Activated CD4-positive, alpha-beta T cell treated with anti-CD3 and anti-CD28 coated beads for 1 hour (primary cell): ENCODE results near the gene AKAP12.

Source experiments
- DNase-seq: peaks from one replicate; pipeline ENCODE4 v3.0.0-alpha.2; 2020

Gene AKAP12

DNA sequence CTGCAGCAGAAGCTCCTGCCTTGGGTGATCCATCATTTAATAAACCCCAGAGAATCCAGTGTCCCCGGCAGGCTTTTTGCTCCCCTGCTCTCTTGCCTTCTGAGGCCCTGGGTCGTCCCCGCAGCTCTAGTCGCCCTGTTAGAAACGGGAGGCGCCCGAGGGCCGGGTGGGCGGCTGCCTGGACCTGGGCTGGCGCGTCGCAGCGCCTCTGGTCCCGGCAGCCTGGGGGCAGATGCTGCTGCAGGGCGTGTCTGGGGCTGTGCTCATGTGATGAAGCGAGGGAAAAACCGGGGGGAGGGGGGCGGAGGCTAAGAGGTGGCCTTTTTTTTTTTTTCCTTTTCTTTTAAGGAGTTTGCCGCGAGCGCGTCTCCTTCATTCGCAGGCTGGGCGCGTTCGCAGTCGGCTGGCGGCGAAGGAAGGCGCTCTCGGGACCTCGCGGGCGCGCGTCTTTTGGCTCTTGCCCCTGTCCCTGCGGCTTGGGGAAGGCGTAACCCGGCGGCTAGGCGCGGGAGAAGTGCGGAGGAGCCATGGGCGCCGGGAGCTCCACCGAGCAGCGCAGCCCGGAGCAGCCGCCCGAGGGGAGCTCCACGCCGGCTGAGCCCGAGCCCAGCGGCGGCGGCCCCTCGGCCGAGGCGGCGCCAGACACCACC lies 394 bp downstream of the AKAP12 start:
- DNase-seq, result no peak

DNA sequence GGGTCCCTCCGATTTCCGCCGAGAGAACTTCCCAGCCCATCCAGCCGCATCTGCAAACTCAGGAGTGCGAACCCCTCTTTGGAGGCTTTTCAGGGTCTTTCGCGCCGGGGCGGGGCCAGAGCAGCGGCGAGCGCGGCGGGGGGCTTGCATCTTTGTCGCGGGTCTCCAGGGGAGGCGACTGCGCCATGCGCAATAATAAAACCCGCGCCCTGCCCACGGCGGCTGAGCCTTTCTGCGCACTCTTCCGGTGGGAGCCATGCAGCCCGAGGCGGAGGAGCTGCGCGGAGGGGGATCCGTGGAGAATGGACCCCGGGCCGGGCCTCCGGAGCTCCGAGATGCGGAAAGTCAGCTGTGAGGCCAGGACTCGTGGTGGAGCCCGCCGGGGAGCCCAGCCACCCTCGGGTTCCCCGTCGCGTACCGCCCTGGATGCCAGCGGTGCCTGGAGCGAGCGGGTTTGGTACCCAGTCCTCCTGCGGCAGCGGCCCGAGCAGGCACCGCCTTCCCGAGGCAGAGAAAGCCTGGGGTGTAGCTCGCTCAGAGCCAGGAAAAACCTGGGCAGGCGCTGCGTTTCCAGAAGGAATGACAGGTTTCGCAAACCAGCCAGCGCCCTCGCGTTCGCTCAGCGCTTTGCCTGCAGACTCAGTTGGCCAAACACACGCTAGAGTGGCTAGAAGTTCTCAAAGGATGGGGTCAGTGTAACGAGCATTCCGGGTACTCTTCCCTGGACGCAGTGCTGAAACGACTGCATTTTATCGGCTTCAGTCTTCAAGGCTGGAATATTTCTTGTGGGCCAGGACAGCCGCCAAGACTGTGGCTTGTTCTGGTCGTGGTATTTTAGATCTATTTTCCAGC lies 1.2 kb downstream of the AKAP12 start:
- no peak for DNase-seq

DNA sequence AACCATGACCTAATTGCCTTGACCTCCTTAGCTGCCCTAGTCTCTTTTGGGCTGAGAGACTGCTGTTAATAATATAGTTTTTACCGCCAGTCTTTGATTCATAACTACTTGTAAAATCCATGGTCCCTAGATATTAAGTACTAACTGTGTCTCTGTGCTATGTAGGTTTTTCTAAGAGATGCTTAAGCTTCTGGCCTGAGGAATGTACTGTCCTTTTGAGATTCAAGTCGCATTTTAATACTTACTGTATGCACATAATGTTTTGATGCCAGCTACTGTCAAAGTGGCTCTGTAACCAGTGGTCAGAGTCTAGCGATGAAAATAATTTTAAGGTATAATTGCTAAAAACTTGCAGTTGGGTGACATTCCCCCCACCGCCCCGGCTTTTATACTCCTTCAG lies 2.1 kb downstream of the AKAP12 start:
- DNase-seq, result no peak

DNA sequence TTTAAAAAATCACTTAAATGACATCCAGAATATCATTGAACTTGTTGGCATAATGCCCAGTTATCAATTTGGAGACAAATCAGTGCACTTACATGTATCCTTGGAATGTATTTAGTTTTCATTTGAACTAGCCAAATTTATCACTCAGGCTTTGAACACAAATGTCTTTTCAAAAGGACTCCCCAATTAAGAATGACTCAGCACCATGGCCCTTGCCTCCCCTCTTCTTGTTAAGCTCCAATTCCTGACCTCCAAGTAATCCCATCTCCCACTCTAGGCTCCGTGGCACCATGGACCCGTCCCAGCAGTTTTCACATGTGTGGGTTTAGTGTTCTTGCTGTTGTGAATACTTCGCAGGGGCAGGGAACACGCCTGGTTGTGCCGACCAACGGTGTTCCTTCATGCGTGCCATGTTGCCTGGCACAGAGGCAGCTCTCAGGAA lies 2.7 kb downstream of the AKAP12 start:
- DNase-seq, result no peak

DNA sequence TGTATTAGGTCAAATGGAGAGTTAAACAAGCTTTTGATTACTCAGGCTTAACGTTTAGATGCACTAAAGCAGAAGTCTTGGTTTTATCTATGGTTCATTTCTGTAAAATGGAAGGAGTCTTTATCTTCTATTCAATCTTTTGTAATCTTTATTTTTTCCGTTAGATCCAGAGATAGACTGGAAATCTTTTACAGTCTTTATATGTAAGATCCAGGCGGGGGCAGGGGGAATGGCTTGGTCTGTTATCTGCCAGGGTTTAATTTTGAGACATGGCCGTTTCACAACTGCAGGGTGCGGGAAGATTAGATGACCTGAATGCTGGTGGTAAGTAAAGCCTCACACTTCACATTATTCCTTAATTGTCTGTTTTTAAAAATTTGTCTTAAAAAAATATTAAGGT lies 3.7 kb downstream of the AKAP12 start:
- DNase-seq, result no peak

DNA sequence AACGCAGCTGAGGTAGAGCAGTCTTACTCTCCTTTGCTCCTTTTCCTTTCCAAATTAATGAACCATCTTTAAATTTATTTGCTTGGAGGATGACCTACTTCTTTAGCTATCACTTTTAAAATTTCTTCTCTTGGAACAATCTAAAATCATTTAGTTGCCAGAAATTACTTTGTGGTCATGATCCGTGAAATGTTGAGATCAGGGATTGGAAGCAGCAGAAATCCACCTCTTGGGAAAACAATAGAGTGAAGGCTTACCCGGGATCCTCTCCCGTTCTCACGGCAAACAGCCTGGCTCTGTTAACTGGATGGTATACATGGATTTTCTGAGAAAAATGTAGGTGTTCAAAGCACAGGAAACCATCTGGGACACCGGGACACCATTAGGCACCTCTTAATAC lies 7.7 kb downstream of the AKAP12 start:
- no peak for DNase-seq

DNA sequence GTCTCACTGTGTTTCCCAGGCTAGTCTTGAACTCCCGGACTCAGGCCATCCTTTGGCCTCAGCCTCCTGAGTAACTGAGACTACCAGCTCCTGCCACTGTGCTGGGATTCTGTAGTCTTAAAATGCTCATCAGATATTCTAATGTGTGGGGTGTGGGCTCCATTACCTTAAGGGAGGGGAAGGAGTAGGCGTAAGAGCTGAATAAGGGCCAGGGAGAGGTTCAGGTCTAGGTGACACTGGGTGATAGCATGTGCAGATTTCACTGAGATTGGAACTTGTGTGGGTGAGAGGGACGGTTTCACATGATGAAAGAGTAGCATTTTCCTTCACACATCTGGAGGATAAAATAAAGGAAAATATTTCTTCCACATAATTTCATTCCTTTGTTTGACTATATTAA lies 8.5 kb downstream of the AKAP12 start:
- no peak for DNase-seq

DNA sequence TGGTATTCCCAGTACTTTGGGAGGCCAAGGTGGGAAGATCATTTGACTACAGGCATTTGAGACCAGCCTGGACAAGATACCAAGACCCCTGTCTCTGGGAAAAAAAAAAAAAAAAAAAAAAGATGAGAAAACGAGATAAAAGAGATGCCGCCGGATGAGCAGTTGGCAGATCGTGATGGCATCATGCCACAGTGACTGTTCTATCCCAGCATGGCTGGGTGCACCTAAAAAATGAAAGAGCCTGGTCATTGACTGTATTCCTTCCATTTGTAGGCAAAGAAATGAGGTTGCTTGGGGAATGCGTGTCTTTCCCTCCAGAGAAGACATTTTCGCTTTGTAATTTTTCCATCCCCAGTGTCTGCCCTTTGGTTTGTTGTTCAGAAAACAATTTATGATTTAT lies 12.9 kb downstream of the AKAP12 start:
- DNase-seq, result no peak

DNA sequence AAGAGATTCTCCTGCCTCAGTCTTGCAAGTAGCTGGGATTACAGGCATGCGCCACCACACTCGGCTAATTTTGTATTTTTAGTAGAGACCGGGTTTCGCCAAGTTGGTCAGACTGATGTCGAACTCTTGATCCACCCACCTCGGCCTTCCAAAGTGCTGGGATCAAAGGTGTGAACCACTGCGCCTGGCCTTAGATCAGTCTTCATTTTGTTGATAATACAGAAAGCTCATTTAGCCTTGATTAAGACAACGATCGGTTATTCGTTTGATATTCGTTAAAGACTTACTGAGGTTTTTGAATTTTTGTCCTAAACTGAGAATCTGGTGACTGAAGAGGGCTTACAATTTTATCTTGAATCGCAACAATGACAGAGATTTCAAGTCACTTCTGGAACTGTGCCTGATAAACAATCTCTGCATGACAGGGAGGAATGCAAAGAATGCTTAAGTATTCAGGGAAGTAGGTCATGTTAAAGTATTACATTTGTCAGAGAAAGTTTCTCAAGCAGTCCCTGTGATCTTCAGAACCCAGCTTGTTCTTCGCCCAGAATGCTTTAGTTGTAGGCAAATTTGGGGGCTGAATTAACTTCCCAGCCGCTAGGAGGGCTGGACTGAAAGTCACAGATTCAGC lies 14.8 kb downstream of the AKAP12 start:
- DNase-seq, result no peak

DNA sequence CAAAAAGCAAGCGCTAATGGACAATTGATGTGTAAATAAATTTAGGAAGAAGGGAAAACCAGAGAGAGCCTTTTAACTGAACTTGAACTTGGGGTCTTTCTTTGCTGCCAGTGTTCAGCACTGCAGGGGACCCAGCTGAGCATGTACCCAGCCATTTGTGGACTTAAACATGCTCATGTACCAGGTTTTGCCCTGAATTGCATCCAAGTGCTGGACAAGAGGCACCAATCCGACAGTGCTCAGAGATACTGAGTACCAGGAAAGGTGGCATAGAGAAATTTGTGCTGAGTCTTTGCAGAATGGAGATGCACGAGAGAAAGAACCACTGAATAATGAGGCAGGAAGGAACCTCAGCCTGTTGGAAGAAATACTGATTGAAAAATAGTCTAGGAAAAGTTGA lies 16.0 kb downstream of the AKAP12 start:
- DNase-seq, result no peak

DNA sequence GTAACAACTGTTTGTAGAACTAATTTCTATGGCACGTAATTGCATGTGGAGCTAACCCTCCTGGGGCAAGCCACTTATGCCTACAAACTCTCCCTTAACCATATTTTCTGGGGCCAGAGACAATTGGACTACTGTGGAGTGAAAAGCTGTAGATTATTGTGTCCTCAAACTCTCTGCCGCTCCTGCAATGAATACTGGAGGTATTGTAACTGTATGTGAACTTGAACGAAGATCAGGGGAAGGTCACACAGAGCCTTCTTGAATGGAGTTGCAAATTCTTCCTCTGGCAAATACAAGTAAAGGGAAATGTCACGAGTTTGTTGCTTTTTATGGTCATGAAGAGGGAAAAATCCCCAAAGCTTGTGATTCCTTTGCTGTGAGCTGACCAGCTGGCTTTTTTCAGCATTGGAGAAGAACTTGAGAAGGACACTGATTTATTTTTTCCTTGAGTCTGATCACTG lies 18.2 kb downstream of the AKAP12 start:
- no peak for DNase-seq

DNA sequence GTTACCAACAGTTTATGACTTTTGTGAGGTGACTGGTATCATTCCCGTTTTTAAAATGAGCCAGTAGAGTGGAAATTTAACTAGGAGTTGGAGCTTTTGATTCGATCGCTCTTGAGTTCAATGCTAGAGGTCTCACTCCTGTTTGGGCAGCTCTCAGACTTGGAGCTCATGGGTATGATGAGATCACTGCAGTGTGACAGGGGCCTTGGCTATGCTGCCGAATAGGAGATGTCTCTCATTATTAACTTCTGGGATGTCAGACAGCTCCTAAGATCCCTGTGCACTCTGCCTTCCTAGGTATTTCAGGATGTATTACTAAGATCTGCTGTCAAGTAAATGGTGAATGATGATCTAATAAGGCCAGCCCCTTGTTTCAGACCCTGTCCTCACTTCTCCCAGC lies 20.4 kb downstream of the AKAP12 start:
- no peak for DNase-seq

DNA sequence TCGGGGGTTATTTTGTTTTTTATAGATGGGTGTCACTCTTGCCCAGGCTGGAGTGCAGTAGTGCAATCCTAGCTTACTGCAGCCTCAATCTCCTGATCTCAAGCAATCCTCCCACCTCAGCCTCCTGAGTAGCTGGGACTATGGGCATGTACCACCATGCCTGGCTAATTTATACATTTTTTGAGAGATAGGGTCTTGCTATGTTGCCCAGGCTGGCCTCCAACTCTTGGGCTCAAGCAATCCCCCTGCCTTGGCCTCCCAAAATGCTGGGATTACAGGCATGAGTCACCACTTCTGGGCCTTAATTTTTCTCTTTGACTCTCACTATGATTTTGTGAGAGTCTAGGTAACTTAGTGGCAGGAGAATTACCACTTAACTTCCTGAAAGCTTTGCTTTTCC lies 23.3 kb downstream of the AKAP12 start:
- DNase-seq, result no peak

DNA sequence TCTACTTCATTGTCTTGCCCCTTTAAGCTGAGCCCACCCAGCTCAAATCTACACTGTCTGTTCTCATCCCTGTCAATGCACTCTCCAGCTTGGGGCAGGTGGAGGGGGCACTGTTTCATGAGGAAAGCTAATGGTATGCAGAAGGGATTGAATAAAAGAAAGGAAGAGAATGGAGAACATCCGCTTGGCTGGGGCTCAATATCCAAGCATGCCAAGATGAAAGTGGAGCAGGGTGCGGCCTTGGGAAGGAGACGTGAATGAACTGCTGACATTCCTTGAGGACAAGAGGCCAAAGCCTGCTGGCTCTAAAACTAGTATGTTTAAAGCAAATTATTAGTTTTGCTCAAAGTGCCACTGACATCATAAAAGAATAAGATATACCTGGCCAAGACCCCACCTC lies 24.2 kb downstream of the AKAP12 start:
- no peak for DNase-seq

DNA sequence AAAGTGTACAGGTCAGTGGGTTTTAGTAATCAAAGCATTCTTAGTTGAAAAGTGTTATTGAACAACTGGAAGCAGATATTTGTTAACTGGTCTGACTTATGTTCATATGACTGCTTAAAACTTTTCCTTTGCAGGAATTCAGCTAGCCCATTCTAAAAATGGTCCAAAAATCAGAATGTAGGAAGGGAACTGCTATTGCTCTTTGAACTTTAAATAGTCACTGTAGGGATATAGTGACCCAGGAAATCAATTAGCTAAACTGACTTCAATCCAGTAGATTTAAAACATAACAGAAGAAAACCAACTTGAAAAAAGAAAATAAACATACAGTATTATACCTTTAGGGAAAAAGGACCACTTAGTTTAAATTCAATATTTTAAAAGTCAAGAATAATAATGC lies 25.5 kb downstream of the AKAP12 start:
- DNase-seq, result no peak

DNA sequence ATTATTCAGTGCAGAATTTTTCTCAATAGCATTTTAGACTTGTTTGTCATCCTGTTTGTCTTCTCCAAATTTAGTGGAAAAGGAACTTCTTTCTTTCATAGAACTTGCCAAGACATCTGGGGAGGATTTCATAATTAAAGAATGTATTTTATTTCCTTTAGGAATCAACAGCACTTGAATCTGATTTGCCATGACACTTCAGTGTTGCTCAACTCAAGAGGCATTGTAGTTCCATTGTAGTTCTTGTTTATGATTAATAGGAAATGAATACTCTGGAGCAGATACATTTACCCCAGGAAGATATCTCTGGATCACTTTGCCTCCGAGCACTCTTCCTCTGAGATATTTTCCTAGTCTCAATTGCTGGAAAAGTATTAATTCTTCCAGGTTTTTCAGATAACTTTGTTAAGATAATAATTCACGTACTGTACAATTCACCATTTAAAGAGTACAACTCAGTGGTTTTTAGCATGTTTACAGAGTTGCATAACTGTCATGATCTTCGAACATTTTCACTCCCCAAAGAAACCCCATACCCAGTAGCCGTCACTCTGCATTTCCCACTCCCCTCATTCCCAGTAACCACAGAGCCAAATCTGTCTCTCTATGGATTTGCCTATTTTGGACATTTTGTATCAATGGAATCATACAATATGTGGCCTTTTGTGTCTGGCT lies 29.7 kb downstream of the AKAP12 start:
- no peak for DNase-seq

DNA sequence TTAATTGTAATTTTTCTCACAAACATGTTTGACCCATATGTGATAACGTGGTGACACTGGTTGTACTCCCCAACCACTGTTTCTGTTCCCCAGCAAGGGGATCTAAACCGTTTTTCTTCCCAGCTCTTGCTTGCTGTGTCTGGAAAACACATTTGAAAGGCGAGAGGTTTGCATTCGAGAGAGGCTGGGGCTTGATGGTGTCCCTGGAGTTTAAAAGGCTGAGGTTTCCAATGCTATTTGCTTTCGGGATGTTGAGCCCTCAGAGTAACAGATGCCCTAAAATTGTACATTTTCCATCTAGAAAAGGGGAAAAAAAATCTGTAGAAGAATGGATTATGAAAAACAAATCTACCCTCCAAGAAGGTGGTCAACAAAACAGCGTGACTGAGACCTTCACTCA lies 35.4 kb downstream of the AKAP12 start:
- no peak for DNase-seq

DNA sequence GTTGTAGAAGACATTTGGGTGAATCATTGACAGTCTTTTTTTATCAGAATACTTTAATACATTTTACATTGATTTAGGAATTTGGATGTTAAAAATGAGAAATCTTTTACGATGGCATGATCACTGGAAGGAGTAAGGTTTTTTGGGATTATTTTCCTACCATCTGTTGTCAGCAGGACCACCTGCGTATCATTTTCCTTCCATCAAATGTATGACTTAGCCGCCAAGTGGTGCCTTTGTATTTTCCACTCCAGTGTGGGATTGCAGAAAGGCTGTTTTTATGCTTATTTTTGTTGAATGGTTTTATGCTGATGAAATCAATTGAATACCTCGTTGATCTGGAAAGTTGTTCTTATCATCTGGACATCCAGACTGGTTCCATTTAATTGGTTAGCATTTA lies 35.8 kb downstream of the AKAP12 start:
- no peak for DNase-seq

DNA sequence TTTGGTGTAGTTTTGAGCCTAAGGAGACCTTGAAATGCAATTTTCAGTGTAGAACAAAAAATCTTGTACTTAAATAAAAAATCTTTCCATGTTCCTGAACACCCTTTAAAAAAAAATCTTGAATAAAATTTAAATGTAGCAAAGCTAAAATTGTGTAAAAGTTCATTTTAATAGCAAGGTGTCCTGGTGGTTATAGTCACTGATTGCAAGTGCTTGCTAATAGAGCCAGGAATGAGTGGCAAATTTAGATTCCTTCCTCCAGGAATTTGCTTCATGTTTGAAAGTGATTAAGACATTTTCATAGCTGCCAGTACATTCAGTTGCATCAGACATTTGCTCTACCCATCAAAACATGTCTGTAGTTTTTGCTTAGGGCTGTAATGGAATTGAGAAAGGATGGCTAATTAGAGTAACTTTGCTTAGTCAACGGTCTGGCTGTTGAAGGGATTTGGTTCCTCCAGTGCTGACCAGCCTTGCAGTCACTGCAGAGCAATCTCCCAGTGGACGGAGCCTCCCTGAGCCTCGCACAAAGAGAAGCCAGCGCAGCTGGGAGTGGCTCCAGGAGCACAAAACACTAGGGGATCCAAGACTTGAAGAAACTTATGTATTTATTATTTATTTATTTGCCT lies 36.5 kb downstream of the AKAP12 start:
- no peak for DNase-seq

DNA sequence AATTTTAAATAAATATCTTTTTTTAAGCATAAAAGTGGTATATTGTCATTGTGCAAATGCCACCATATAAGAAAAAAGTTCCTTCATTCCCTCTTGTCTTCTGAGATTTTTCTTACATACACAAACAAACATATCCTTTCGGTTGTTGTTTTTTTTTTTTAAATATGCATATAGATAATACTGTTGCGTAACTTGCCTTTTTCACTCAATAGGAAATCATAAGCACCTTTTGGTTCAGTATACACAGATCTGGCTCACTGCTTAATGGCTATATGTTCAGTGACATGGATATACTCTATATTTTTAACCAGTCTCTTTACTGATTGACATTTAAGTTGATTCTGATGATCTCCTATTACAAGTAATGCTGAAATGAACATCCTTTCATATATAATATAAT lies 40.1 kb downstream of the AKAP12 start:
- no peak for DNase-seq

DNA sequence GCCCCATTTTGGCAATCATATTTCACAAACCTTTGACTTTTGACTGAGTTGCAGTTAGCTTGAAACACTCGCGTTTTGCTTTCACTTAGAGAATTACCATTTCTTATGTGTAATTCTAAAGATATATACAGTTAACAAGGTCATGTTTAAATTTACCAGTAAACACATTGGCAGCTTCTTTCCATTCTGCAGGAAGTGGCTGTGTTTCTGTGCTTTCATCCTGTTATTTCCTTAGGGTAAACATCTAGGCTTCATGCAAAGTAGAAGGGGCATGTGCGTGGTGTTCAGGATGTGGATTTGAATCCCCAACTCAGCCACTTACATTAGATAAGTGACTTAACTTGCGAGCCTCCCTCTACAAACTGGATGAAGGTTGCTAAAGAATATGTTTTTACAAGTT lies 41.1 kb downstream of the AKAP12 start:
- DNase-seq, result no peak

DNA sequence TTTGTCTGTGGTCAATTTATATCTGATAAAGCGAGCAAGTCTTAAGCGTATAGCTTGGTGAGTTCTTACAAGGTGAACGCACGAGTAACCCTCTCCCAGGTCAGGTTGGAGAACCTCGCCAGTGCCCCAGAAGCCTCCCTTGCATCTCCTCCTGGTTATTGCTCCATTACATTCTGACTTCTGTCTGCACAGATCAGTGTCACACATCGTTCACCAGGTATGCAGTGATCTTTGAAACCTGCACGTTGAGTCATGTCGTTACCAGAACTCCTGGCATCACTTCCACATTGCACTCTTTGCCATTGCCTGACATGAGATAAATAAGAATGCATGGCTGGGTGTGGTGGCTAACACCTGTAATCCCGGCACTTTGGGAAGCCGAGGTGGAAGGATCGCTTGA lies 44.2 kb downstream of the AKAP12 start:
- DNase-seq, result no peak

DNA sequence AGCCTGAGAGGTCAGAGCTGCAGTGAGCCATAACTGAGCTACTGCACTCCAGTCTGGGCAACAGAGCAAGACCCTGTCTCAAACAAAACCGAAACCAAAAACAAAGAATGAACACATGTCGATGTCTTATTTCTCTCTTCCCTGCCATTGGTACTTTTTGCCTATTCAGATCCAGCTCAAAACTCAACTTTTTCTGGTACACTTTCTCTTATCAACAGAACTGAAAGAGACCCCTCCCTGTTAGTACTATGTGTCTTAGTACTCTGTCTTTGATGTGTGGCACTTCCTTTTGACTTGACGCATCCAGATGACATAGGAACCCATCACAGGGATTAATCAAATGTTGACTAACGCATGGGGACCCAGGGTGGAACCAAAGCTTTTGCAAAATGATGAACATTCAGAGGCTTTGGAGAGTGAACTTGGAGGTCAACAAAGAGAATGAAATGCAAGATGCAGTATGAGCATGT lies 44.8 kb downstream of the AKAP12 start:
- no peak for DNase-seq
